Endodermal cell (in vitro differentiated cells): ENCODE measurements around the gene NEGR1. TPM values are rescaled to one million over a fixed set of nuclear protein-coding genes. Genes with fewer than 3 reads are reported as not detected.

Experiments
- DNase-seq: peaks from one replicate; pipeline ENCODE4 v3.0.0-alpha.2; 2017
- H3K27ac ChIP-seq: 2 replicates; pipeline ENCODE4 v1.5.1; 2013; ENCODE audit warnings: mild to moderate bottlenecking, low read depth, low read length, moderate library complexity
- H3K27me3 ChIP-seq: 2 replicates; pipeline ENCODE4 v1.6.1; 2013; ENCODE audit warnings: mild to moderate bottlenecking, low read length, moderate library complexity; ENCODE audit not compliant: insufficient read depth, control insufficient read depth, poor library complexity, severe bottlenecking
- H3K36me3 ChIP-seq: 2 replicates; pipeline ENCODE4 v1.7.0; 2013; ENCODE audit warnings: mild to moderate bottlenecking, low read length, moderate library complexity; ENCODE audit not compliant: control insufficient read depth, insufficient read depth
- H3K4me1 ChIP-seq: one replicate; pipeline ENCODE4 v1.7.0; 2013; ENCODE audit warnings: low read length; ENCODE audit not compliant: control insufficient read depth, insufficient read depth
- H3K4me3 ChIP-seq: 2 replicates; pipeline ENCODE4 v1.5.1; 2013; ENCODE audit warnings: mild to moderate bottlenecking, low read length, moderate library complexity
- H3K9ac ChIP-seq: 2 replicates; pipeline ENCODE4 v1.6.1; 2013; ENCODE audit warnings: mild to moderate bottlenecking, low read length, moderate library complexity; ENCODE audit not compliant: poor library complexity, severe bottlenecking; ENCODE audit errors: extremely low read depth
- H3K9me3 ChIP-seq: 2 replicates; pipeline ENCODE4 v1.6.1; 2013; ENCODE audit warnings: mild to moderate bottlenecking, low read length, moderate library complexity; ENCODE audit not compliant: control insufficient read depth
- H3K27ac Mint-ChIP-seq: 2 replicates; pipeline ENCODE4 v1.8.0; 2020; ENCODE audit warnings: mixed read lengths
- H3K27me3 Mint-ChIP-seq: 2 replicates; pipeline ENCODE4 v1.8.0; 2021; ENCODE audit warnings: mild to moderate bottlenecking, mixed read lengths; ENCODE audit not compliant: insufficient read depth
- H3K36me3 Mint-ChIP-seq: 2 replicates; pipeline ENCODE4 v1.8.0; 2020; ENCODE audit warnings: low read depth, mixed read lengths
- H3K4me1 Mint-ChIP-seq: 2 replicates; pipeline ENCODE4 v1.8.0; 2020; ENCODE audit warnings: mixed read lengths
- H3K4me3 Mint-ChIP-seq: 2 replicates; pipeline ENCODE4 v1.8.0; 2020; ENCODE audit warnings: mild to moderate bottlenecking, moderate library complexity, mixed read lengths
- H3K9me3 Mint-ChIP-seq: 2 replicates; pipeline ENCODE4 v1.8.0; 2020; ENCODE audit warnings: mild to moderate bottlenecking, mixed read lengths
- WGBS, 2 experiments: methylation state at CpG; one replicate each; pipeline versions ENCODE4 v1.1.5 to v1.1.7; 2013; ENCODE audit warnings: missing lambda C conversion rate in 2 of 2, mixed read lengths in 1 of 2; ENCODE audit not compliant: insufficient coverage in 1 of 2, insufficient read length in 1 of 2; 5-methylcytosine and 5-hydroxymethylcytosine counted together
- total RNA-seq, 2 donors: library from RNA; stranded (reverse); fragmentation: NEBNext Ultra II Directional in 1 of 2; extraction: Animal tissue kit (Norgen Biotek cat#: 25700) in 1 of 2; gene quantifications; 2 replicates in 1 of 2; 3 replicates in 1 of 2; pipeline ENCODE4 v1.2.1, GENCODE V29; 2021
- TF ChIP-seq, protein P1 (sequence below): fragments of 200-600 bp; sonication (generic); conservative IDR thresholded peaks from 2 replicates; pipeline ENCODE4 v1.5.0; 2021; ENCODE audit warnings: antibody characterized with exemption, mild to moderate bottlenecking

NEGR1 gene
- total RNA-seq, 2 donors from 2014 or later, result 1.5 to 2.1 TPM

DNA sequence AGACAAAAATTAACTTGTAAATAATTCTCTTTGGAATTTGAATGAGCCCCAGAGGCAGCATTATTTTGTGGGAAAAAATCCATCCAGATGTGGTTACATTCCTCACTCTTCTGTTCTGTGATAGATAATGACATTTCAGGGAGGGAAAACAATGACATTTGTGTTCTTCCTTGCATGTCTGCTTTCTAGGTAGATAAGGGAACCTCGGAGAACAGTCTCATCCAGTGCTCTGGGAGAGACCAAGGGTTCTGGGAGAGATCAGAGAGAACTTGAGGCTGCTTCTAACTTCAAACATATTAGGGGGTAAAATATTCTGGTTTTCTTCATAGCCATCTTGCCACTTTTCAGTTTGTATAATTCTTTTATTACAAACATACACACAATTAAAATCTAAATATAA lies 269.2 kb downstream of the NEGR1 start:
- no peak overlapping the region for H3K27ac Mint-ChIP-seq
- 54% methylated on average over 1 of the region's 1 CpG; no CpG with 5 or more reads in 1 of the 2 experiments for WGBS, 2 experiments
- TF ChIP-seq, protein P1, sequence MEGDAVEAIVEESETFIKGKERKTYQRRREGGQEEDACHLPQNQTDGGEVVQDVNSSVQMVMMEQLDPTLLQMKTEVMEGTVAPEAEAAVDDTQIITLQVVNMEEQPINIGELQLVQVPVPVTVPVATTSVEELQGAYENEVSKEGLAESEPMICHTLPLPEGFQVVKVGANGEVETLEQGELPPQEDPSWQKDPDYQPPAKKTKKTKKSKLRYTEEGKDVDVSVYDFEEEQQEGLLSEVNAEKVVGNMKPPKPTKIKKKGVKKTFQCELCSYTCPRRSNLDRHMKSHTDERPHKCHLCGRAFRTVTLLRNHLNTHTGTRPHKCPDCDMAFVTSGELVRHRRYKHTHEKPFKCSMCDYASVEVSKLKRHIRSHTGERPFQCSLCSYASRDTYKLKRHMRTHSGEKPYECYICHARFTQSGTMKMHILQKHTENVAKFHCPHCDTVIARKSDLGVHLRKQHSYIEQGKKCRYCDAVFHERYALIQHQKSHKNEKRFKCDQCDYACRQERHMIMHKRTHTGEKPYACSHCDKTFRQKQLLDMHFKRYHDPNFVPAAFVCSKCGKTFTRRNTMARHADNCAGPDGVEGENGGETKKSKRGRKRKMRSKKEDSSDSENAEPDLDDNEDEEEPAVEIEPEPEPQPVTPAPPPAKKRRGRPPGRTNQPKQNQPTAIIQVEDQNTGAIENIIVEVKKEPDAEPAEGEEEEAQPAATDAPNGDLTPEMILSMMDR, result no peak

DNA sequence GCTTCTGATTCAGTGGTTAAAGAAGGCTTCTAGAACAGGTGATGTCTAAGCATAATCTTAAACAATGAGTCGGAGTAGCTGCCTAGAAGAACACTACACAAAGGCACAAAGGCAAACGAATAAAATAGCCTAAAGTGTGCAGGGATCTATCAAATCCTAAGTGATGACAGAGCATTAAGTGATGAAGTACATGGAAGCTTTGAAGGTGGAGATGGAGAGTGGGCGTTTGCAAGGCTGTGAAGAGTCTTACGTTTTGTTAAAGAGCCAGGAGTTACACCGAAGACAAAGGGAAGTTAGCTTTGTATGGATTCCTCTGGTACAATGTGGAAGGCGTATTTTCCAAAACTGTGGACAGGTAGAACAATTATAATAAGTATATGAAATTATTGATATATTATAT lies 270.6 kb downstream of the NEGR1 start:
- Mint-ChIP-seq H3K27me3 (no peaks in the 10 kb centered on the region), H3K9me3 (no peaks in the 10 kb centered on the region), H3K4me3 (no peak overlapping the region), H3K27ac (no peak overlapping the region), H3K4me1 (peaks cover 7% of the 10 kb centered on the region), H3K36me3 (no peaks in the 10 kb centered on the region)
- Histone ChIP-seq H3K4me1 (no peaks in the 10 kb centered on the region), H3K9ac (no peak overlapping the region), H3K9me3 (no peaks in the 10 kb centered on the region), H3K4me3 (no peak overlapping the region), H3K36me3 (no peaks in the 10 kb centered on the region), H3K27me3 (no peaks in the 10 kb centered on the region), H3K27ac (no peak overlapping the region)
- 83 to 88% methylated on average over 2 to 6 of the region's 6 CpGs for WGBS, 2 experiments
- DNase-seq, result no peak
- TF ChIP-seq, protein P1, result no peak

More for the DNA sequence above, 269.2 kb downstream of the NEGR1 start:
- Mint-ChIP-seq H3K4me1 (peaks cover 7% of the 10 kb centered on the region), H3K36me3 (no peaks in the 10 kb centered on the region), H3K9me3 (no peaks in the 10 kb centered on the region), H3K27me3 (no peaks in the 10 kb centered on the region), H3K4me3 (no peak overlapping the region)
- no peak overlapping the region for H3K9ac ChIP-seq
- H3K27ac ChIP-seq, result no peak overlapping the region
- no peak overlapping the region for H3K4me3 ChIP-seq
- H3K9me3 ChIP-seq, result no peaks in the 10 kb centered on the region
- no peaks in the 10 kb centered on the region for H3K36me3 ChIP-seq
- H3K4me1 ChIP-seq, result no peaks in the 10 kb centered on the region
- H3K27me3 ChIP-seq, result no peaks in the 10 kb centered on the region
- DNase-seq, result no peak

DNA sequence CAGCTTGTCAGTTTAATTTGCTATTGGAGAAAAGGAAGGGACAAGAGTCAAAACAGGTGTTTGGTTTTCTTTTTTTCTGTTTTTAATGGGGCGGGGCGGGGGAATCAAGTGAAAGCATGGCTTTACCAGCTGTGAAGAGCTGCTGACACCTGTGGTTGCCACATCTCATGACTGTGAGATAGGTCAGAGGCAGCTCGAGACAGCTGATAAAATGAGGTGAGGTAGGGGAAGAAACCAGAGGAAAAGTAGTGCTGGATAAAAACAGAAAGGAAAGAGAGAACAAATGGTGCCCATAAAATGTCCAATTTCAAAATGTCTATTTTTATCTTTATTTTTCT lies 272.3 kb downstream of the NEGR1 start:
- H3K27ac Mint-ChIP-seq, result no peak overlapping the region
- TF ChIP-seq, protein P1, result no peak
- Histone ChIP-seq H3K9ac (no peak overlapping the region), H3K9me3 (no peaks in the 10 kb centered on the region), H3K27me3 (no peaks in the 10 kb centered on the region), H3K4me3 (no peak overlapping the region), H3K27ac (no peak overlapping the region), H3K36me3 (no peaks in the 10 kb centered on the region), H3K4me1 (no peaks in the 10 kb centered on the region)
- H3K4me1 Mint-ChIP-seq, result peaks cover 7% of the 10 kb centered on the region
- H3K27me3 Mint-ChIP-seq, result no peaks in the 10 kb centered on the region
- H3K4me3 Mint-ChIP-seq, result no peak overlapping the region
- DNase-seq, result peak; percentile 53
- 40 to 66% methylated on average over 1 to 3 of the region's 3 CpGs for WGBS, 2 experiments
- no peaks in the 10 kb centered on the region for H3K9me3 Mint-ChIP-seq
- H3K36me3 Mint-ChIP-seq, result no peaks in the 10 kb centered on the region
